HL-60 (cell line): ENCODE data around the gene RBBP8NL.
A peak's percentile ranks its signal among the peaks of the same experiment; 100 is the strongest.

Experiments used
- DNase-seq, 2 experiments: peaks; one replicate each; pipeline ENCODE4 v3.0.0-alpha.2; 2010 to 2020; ENCODE audit warnings: low read depth in 1 of 2, low spot score in 1 of 2
- H3K27ac ChIP-seq: fragments of 250-450 bp; sonication (Bioruptor Pico); replicated peaks from 2 replicates; pipeline ENCODE4 v1.5.1; 2020; ENCODE audit warnings: mild to moderate bottlenecking, moderate library complexity
- H3K27me3 ChIP-seq: fragments of 250-450 bp; sonication (Bioruptor Pico); 2 replicates; pipeline ENCODE4 v1.5.1; 2021; ENCODE audit warnings: mild to moderate bottlenecking, moderate library complexity; ENCODE audit not compliant: insufficient read depth, poor library complexity, severe bottlenecking
- H3K4me3 ChIP-seq: replicated peaks from 2 replicates; pipeline ENCODE4 v1.5.1; 2011; ENCODE audit warnings: mild to moderate bottlenecking, control low read depth, low read length; ENCODE audit not compliant: insufficient read depth
- CTCF ChIP-seq: IDR thresholded peaks from one replicate; pipeline ENCODE4 v1.5.1; 2011; ENCODE audit warnings: low read length, control low read depth, inconsistent platforms; ENCODE audit not compliant: insufficient read depth
- GABPA ChIP-seq: IDR thresholded peaks from 2 replicates; pipeline ENCODE4 v1.6.1; 2012; ENCODE audit warnings: low read depth
- POLR2AphosphoS5 ChIP-seq: IDR thresholded peaks from 2 replicates; pipeline ENCODE4 v1.6.1; 2012; ENCODE audit warnings: low read depth
- REST ChIP-seq: IDR thresholded peaks from 2 replicates; pipeline ENCODE4 v1.6.1; 2012; ENCODE audit warnings: low read depth; ENCODE audit not compliant: insufficient replicate concordance
- SPI1 ChIP-seq: IDR thresholded peaks from 2 replicates; pipeline ENCODE4 v1.6.1; 2012; ENCODE audit warnings: low read depth, mild to moderate bottlenecking, borderline replicate concordance

Gene RBBP8NL

GRCh38 chr20:62398120-62398821, 29.1 kb downstream of the RBBP8NL start:
- DNase-seq, result no peak
- Histone ChIP-seq H3K4me3 (no peak overlapping the region), H3K27me3 (no peaks in the 10 kb centered on the region), H3K27ac (no peak overlapping the region)
- no peak for TF ChIP-seq SPI1
- TF ChIP-seq REST, result no peak
- TF ChIP-seq POLR2AphosphoS5, result no peak
- TF ChIP-seq GABPA, result no peak
- TF ChIP-seq CTCF, result no peak

DNA sequence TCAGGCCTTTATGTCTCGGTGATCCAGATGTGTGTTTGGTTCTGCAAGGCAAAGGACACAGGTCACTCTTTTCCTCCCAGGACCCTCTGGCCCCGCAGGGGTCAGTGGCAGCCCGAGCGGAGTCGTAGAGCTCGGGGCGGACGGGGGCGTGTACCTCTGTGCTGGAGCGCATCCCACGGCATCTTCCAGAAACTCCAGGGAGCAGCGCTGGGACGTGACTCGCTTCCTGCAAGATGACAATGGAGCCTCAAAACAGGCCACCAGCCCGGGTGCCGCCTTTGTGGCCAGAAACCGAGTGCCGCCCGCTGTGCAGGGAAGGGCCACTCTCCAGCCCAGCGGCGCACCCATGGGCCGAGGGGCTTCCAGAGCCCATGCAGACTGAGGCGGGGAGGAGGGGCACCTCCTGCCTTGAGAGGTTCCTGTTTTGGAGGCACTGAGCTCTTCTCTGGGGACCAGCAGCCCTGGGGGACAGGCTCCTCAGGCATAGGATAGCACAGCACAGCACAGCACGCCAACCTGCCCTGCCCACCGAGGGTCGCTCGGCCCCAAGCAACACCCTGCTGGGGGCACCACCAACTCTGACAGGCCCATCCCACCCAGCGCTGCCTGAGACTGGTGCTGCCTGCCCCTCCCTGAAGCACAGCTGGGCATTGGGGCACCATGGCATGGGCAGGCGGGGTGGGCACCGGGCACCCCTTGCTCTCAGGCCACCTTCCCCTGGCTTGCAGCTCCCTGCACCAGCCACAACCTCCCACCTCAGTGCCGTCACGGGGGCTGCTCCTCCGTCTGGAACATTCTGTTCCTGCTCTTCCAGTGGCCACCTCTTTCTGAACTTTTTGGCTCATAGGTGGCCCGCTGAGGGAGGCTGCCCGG, 30.7 kb downstream of the RBBP8NL start:
- TF ChIP-seq GABPA, result no peak
- TF ChIP-seq CTCF, result no peak
- TF ChIP-seq SPI1, result no peak
- no peak for TF ChIP-seq POLR2AphosphoS5
- TF ChIP-seq REST, result no peak
- Histone ChIP-seq H3K4me3 (no peak overlapping the region), H3K27ac (no peak overlapping the region), H3K27me3 (no peaks in the 10 kb centered on the region)
- no peak for DNase-seq

- Histone ChIP-seq H3K27me3 (no peaks in the 10 kb centered on the region), H3K4me3 (no peak overlapping the region), H3K27ac (no peak overlapping the region)
- no peak for TF ChIP-seq REST
- peak; percentile 11 for TF ChIP-seq CTCF
- DNase-seq, result no peak
Measured at GRCh38 chr20:62395311-62396242, 31.8 kb downstream of the RBBP8NL start.
